Neural cell (in vitro differentiated cells): ENCODE data around the gene TBL1X. TPM values are rescaled to one million over a fixed set of nuclear protein-coding genes. Genes with fewer than 3 reads are reported as not detected.
A peak's percentile ranks its signal among the peaks of the same experiment; 100 is the strongest.

ENCODE experiments used
- H2AFZ ChIP-seq: fragments of 200-600, 300-800 bp; sonication (generic), shearing (Covaris generic); 2 replicates; pipeline ENCODE4 v1.6.0; 2014; ENCODE audit warnings: low read depth, mild to moderate bottlenecking, antibody characterized with exemption, low read length, moderate library complexity
- H3F3A ChIP-seq: fragments of 200-600 bp; shearing (Covaris generic); 2 replicates; pipeline ENCODE4 v1.6.1; 2016; ENCODE audit warnings: mild to moderate bottlenecking, moderate library complexity, mixed read lengths, antibody characterized with exemption, low read length; ENCODE audit not compliant: insufficient read depth, poor library complexity, severe bottlenecking
- H3K27ac ChIP-seq: fragments of 200-600, 300-800 bp; sonication (generic), shearing (Covaris generic); 2 replicates; pipeline ENCODE4 v1.5.1; 2014; ENCODE audit warnings: mild to moderate bottlenecking, low read length, moderate library complexity
- H3K27me3 ChIP-seq: fragments of 300-800, 200-600 bp; sonication (generic), shearing (Covaris generic); 2 replicates; pipeline ENCODE4 v1.6.0; 2014; ENCODE audit warnings: mild to moderate bottlenecking, low read depth, low read length, moderate library complexity; ENCODE audit not compliant: insufficient read depth
- H3K36me3 ChIP-seq: fragments of 300-800, 200-600 bp; sonication (generic), shearing (Covaris generic); 2 replicates; pipeline ENCODE4 v1.5.1; 2014; ENCODE audit warnings: mild to moderate bottlenecking, antibody characterized with exemption, low read length, moderate library complexity; ENCODE audit not compliant: insufficient read depth
- H3K4me2 ChIP-seq: fragments of 300-800, 200-600 bp; sonication (generic), shearing (Covaris generic); 2 replicates; pipeline ENCODE4 v1.6.0; 2014; ENCODE audit warnings: mild to moderate bottlenecking, low read length
- H3K4me3 ChIP-seq: fragments of 300-800, 200-600 bp; sonication (generic), shearing (Covaris generic); 2 replicates; pipeline ENCODE4 v1.5.1; 2014; ENCODE audit warnings: mild to moderate bottlenecking, low read length, moderate library complexity
- H3K79me2 ChIP-seq: fragments of 200-600 bp; shearing (Covaris generic); replicated peaks from 2 replicates; pipeline ENCODE4 v1.6.0; 2014; ENCODE audit warnings: mild to moderate bottlenecking, low read length, moderate library complexity; ENCODE audit not compliant: insufficient read depth
- H3K9ac ChIP-seq: fragments of 300-800, 200-600 bp; sonication (generic), shearing (Covaris generic); 2 replicates; pipeline ENCODE4 v1.6.1; 2016; ENCODE audit warnings: mild to moderate bottlenecking, low read length, mixed read lengths
- H3K9me2 ChIP-seq: fragments of 200-600 bp; shearing (Covaris generic); 2 replicates; pipeline ENCODE4 v1.6.1; 2016; ENCODE audit warnings: mild to moderate bottlenecking, low read length, mixed read lengths; ENCODE audit not compliant: insufficient read depth
- H3K9me3 ChIP-seq: fragments of 200-600, 300-800 bp; sonication (generic), shearing (Covaris generic); 2 replicates; pipeline ENCODE4 v1.6.1; 2016; ENCODE audit warnings: mild to moderate bottlenecking, mixed run types, low read length, moderate library complexity, mixed read lengths
- H4K20me1 ChIP-seq: fragments of 200-600 bp; shearing (Covaris generic); 2 replicates; pipeline ENCODE4 v1.6.1; 2016; ENCODE audit warnings: mild to moderate bottlenecking, mixed run types; ENCODE audit not compliant: insufficient read depth
- CTCF ChIP-seq: fragments of 450-650 bp; IDR thresholded peaks from 2 replicates; pipeline ENCODE4 v1.5.1; 2014; ENCODE audit warnings: antibody characterized with exemption, mild to moderate bottlenecking, moderate library complexity; ENCODE audit not compliant: poor library complexity, severe bottlenecking
- EP300 ChIP-seq: fragments of 450-650 bp; conservative IDR thresholded peaks from 2 replicates; pipeline ENCODE4 v1.6.1; 2014; ENCODE audit warnings: antibody characterized with exemption, mild to moderate bottlenecking, moderate library complexity; ENCODE audit not compliant: poor library complexity, severe bottlenecking
- EZH2 ChIP-seq: fragments of 200-600, 300-800 bp; shearing (Covaris generic), sonication (generic); IDR thresholded peaks from 2 replicates; pipeline ENCODE4 v1.6.1; 2014; ENCODE audit warnings: antibody characterized with exemption, low read length, borderline replicate concordance, mild to moderate bottlenecking; ENCODE audit not compliant: insufficient read depth, poor library complexity, severe bottlenecking
- MXI1 ChIP-seq: fragments of 450-650 bp; conservative IDR thresholded peaks from 2 replicates; pipeline ENCODE4 v1.6.1; 2014; ENCODE audit warnings: antibody characterized with exemption, mild to moderate bottlenecking; ENCODE audit not compliant: poor library complexity, severe bottlenecking
- POLR2AphosphoS5 ChIP-seq: IDR thresholded peaks from 2 replicates; pipeline ENCODE4 v1.6.1; 2012
- RAD21 ChIP-seq: fragments of 450-650 bp; conservative IDR thresholded peaks from 2 replicates; pipeline ENCODE4 v1.6.1; 2014; ENCODE audit warnings: antibody characterized with exemption, mild to moderate bottlenecking, moderate library complexity
- REST ChIP-seq: IDR thresholded peaks from 2 replicates; pipeline ENCODE4 v1.6.1; 2012; ENCODE audit warnings: borderline replicate concordance
- SMC3 ChIP-seq: fragments of 450-650 bp; conservative IDR thresholded peaks from 2 replicates; pipeline ENCODE4 v1.6.1; 2014; ENCODE audit warnings: antibody characterized with exemption, mild to moderate bottlenecking, moderate library complexity; ENCODE audit not compliant: poor library complexity
- TAF1 ChIP-seq: IDR thresholded peaks from 2 replicates; pipeline ENCODE4 v1.6.1; 2012; ENCODE audit warnings: low read depth
- polyA plus RNA-seq: library from polyadenylated mRNA; depleted of rRNA; stranded (reverse); fragments of >200 nt; gene quantifications from 2 replicates; pipeline ENCODE4 v1.2.3, GENCODE V29; 2014

TBL1X gene
- polyA plus RNA-seq, 1 donor from 2014 or later, result 2.2 TPM

GRCh38 chrX:9682456-9682855, 217.6 kb downstream of the TBL1X start:
- Histone ChIP-seq H4K20me1 (no peaks in the 10 kb centered on the region), H3F3A (no peaks in the 10 kb centered on the region), H3K27me3 (no peaks in the 10 kb centered on the region), H3K9ac (no peak overlapping the region), H3K36me3 (no peaks in the 10 kb centered on the region), H3K9me3 (no peaks in the 10 kb centered on the region), H3K4me2 (no peak overlapping the region), H2AFZ (no peak overlapping the region), H3K79me2 (no peaks in the 10 kb centered on the region), H3K4me3 (no peak overlapping the region), H3K27ac (no peak overlapping the region), H3K9me2 (no peaks in the 10 kb centered on the region)
- TF ChIP-seq POLR2AphosphoS5 (no peak), REST (no peak), RAD21 (peak; percentile 59), CTCF (no peak), EP300 (no peak), SMC3 (peak; percentile 58)

- H3K9me2 ChIP-seq, result no peaks in the 10 kb centered on the region
- H3K9ac ChIP-seq, result no peak overlapping the region
- no peaks in the 10 kb centered on the region for H3K27me3 ChIP-seq
- H3K4me3 ChIP-seq, result no peak overlapping the region
- no peak overlapping the region for H3K4me2 ChIP-seq
- H3K36me3 ChIP-seq, result no peaks in the 10 kb centered on the region
- H2AFZ ChIP-seq, result no peak overlapping the region
- no peaks in the 10 kb centered on the region for H3F3A ChIP-seq
- TF ChIP-seq MXI1 (no peak), POLR2AphosphoS5 (no peak), EP300 (no peak), CTCF (no peak), TAF1 (no peak), RAD21 (no peak), REST (no peak), SMC3 (no peak), EZH2 (no peak)
- H3K27ac ChIP-seq, result no peak overlapping the region
- H3K79me2 ChIP-seq, result no peaks in the 10 kb centered on the region
- no peaks in the 10 kb centered on the region for H4K20me1 ChIP-seq
- no peaks in the 10 kb centered on the region for H3K9me3 ChIP-seq
These were observed 218.0 kb downstream of the TBL1X start for GRCh38 chrX:9682861-9683260.
